Measurements from ENCODE around the gene CREBL2. TPM values are rescaled to one million over a fixed set of nuclear protein-coding genes. Genes with fewer than 3 reads are reported as not detected.
"Not testable (repeated sequence)": the region's sequence is repeated elsewhere in the genome, so short reads cannot be mapped to it uniquely, and the experiment has no call there.

Gene CREBL2
- total RNA-seq, 1 donor from 2014 or later = 14.9 TPM

DNA sequence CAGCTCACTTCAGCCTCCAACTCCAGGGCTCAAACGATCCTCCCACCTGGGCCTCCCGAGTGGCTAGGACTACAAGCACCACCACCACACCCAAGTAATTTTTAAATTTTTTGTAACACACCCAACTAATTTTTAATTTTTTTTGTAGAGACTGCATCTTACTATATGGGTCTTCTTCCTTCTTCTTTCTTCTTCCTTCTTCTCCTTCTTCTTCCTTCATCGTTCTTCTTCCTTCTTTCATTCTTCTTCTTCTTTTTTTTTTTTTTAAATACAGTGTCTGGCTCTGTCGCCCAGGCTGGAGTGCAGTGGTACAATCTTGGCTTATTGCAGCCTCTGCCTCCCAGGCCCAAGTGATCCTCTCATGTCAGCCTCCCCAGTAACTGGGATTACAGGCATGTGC lies 965 bp upstream of the CREBL2 start:
- Histone ChIP-seq H3K4me3 (peak overlapping the region; percentile 90), H3K27me3 (ENCODE audit: low read depth) (no peaks in the 10 kb centered on the region)

GRCh38 chr12:12612358-12612757 lies 682 bp downstream of the CREBL2 start:
- no peak for TF ChIP-seq CTCF (IDR thresholded peaks at IDR 0.05; ENCODE audit: borderline replicate concordance)
- H3K4me1 ChIP-seq = peaks cover 54% of the 10 kb centered on the region
- no peaks in the 10 kb centered on the region for H3K36me3 ChIP-seq
- intact Hi-C loops (cut with micrococcal nuclease) = no loop called here
- no peaks in the 10 kb centered on the region for H3K27me3 ChIP-seq (ENCODE audit: low read depth)
- H3K27ac ChIP-seq (replicated peaks) = peak overlapping the region; percentile 96
- DNase-seq = no peak
- peak overlapping the region; percentile 90 for H3K4me3 ChIP-seq
- no peaks in the 10 kb centered on the region for H3K9me3 ChIP-seq (replicated peaks)

More for the DNA sequence above, 965 bp upstream of the CREBL2 start:
- peak overlapping the region; percentile 96 for H3K27ac ChIP-seq (replicated peaks)
- peaks cover 42% of the 10 kb centered on the region for H3K4me1 ChIP-seq
- intact Hi-C loops (cut with micrococcal nuclease) = no loop called here
- H3K36me3 ChIP-seq = no peaks in the 10 kb centered on the region
- H3K9me3 ChIP-seq (replicated peaks) = no peaks in the 10 kb centered on the region
- no peak for DNase-seq
- no peak for TF ChIP-seq CTCF (IDR thresholded peaks at IDR 0.05; ENCODE audit: borderline replicate concordance)

DNA sequence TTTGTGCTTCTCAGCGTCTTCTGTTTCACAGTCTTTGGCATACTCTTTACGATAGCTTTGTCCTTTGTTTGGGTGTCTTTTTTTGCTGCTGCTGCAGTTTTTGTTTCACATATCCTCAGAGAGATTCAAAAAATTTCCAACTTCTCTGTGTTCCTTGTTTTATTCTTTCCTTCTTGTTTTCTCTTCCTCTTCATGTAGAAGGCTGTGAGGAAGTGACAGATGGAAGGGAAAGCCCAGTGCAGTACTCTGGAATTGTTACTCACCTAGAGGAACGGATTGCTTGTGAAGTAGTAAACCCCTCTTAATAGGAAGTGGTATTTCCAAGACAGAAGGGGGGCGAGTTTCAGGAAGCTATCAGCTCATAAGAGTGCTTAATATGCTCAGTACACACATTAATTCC lies 1.7 kb downstream of the CREBL2 start:
- Histone ChIP-seq H3K27ac (replicated peaks) (peak overlapping the region; percentile 96), H3K4me1 (peaks cover 54% of the 10 kb centered on the region)
- intact Hi-C loops (cut with micrococcal nuclease) = no loop called here

DNA sequence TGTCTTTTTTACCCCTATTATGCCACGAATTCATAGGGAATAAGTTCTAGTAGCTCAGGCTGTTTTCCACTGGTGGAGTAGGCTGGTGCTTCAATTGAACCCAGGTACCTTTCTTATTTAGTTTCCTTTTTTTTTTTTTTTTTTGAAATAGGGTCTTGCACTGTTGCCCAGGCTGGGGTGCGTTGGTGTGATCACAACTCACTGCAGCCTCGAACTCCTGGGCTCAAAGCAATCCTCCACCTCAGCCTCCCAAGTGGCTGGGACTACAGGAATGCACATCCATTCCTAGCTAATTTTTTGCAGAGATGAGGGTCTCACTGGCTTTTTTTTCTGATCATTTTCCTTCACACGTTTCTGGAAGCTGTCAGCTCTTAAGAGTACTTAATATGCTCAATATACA lies 2.7 kb downstream of the CREBL2 start:
- no peak for TF ChIP-seq CTCF (IDR thresholded peaks at IDR 0.05; ENCODE audit: borderline replicate concordance)
- intact Hi-C loops (cut with micrococcal nuclease) = no loop called here
- H3K9me3 ChIP-seq (replicated peaks) = no peaks in the 10 kb centered on the region
- H3K27me3 ChIP-seq (ENCODE audit: low read depth) = no peaks in the 10 kb centered on the region
- H3K4me1 ChIP-seq = peaks cover 54% of the 10 kb centered on the region
- H3K27ac ChIP-seq (replicated peaks) = no peak overlapping the region
- no peak overlapping the region for H3K4me3 ChIP-seq
- no peaks in the 10 kb centered on the region for H3K36me3 ChIP-seq
- DNase-seq = no peak

More for the DNA sequence above, 1.7 kb downstream of the CREBL2 start:
- TF ChIP-seq CTCF (IDR thresholded peaks at IDR 0.05; ENCODE audit: borderline replicate concordance) = no peak
- H3K36me3 ChIP-seq = no peaks in the 10 kb centered on the region
- no peaks in the 10 kb centered on the region for H3K9me3 ChIP-seq (replicated peaks)
- H3K4me3 ChIP-seq = peak overlapping the region; percentile 90
- no peak for DNase-seq
- H3K27me3 ChIP-seq (ENCODE audit: low read depth) = no peaks in the 10 kb centered on the region

DNA sequence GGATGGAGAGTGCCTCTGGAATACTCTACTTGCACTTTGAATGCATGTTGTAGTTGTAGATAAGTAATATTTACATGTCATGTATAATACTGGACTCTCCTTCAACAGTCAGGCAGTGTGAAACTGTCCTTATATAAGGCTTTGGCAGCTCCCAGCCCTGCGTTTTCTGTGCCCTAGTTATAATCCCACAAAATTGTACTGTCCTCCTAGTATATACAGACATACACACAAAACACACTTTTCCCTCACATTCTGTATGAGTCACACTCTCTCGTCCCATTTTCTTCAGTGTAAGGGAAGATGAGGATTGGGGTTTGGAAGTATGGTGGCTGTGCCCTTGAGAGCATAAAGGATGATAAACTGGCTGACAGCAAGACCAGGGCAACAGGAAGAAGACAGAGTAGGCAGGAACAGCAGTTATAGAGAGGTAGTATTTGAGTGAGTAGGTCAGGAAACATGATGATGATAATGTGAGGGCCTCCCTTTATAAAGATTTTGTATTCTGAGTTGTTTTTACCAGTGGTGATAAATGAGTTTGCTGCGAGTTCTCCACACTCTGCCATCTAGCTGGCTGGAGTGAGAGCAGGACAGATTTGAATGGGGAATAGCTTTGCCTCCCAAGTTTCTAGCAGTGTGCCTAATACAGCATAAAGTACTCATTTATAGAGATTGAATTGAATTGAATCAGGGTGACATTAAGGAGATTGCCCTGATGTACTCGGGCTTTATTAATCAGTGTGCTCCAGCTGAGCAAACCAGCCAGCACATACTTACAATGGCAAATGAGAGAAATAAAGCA lies 5.0 kb downstream of the CREBL2 start:
- Histone ChIP-seq H3K4me3 (no peak overlapping the region), H3K4me1 (peaks cover 47% of the 10 kb centered on the region), H3K27ac (replicated peaks) (no peak overlapping the region), H3K27me3 (ENCODE audit: low read depth) (no peaks in the 10 kb centered on the region), H3K36me3 (peaks cover 4% of the 10 kb centered on the region), H3K9me3 (replicated peaks) (no peaks in the 10 kb centered on the region)
- no peak for DNase-seq
- intact Hi-C loops (cut with micrococcal nuclease) = no loop called here
- no peak for TF ChIP-seq CTCF (IDR thresholded peaks at IDR 0.05; ENCODE audit: borderline replicate concordance)

GRCh38 chr12:12618064-12618463 lies 6.4 kb downstream of the CREBL2 start:
- DNase-seq; intact Hi-C loops (cut with micrococcal nuclease); H3K36me3 ChIP-seq; H3K4me3 ChIP-seq; H3K27me3 ChIP-seq (ENCODE audit: low read depth); H3K27ac ChIP-seq (replicated peaks); H3K9me3 ChIP-seq (replicated peaks): not testable (repeated sequence)
- peaks cover 33% of the 10 kb centered on the region for H3K4me1 ChIP-seq
